GM21528 (cell line): ENCODE data around the gene HOMER1.

ENCODE experiments used
- ATAC-seq: cut with Tn5 transposase; IDR thresholded peaks from one replicate; pipeline ENCODE4 v1.9.1; 2021; ENCODE audit warnings: mild to moderate bottlenecking, moderate library complexity; ENCODE audit not compliant: unreplicated experiment, low FRiP score

Gene HOMER1

GRCh38 chr5:79333852-79334557 lies 179.9 kb downstream of the HOMER1 start:
- ATAC-seq, result no peak

- ATAC-seq, result no peak
Measured at GRCh38 chr5:79330071-79330470, 183.9 kb downstream of the HOMER1 start.

GRCh38 chr5:79329453-79329852 lies 184.5 kb downstream of the HOMER1 start:
- ATAC-seq, result no peak
